Activated CD8-positive, alpha-beta memory T cell treated with anti-CD3 and anti-CD28 coated beads, Interleukin-2, amount 10 ng/mL, durations not matched to agents 7 days and 5 days (primary cell): Measurements from ENCODE around the gene SNN. TPM values are rescaled to one million over a fixed set of nuclear protein-coding genes. Genes with fewer than 3 reads are reported as not detected.

Source experiments
- ATAC-seq: fragments of 150-1000 bp; cut with Tn5 transposase; one replicate; pipeline ENCODE4 v1.10.0; 2021; ENCODE audit warnings: moderate library complexity
- CTCF ChIA-PET: fragments of 350-600 bp; sonication (Branson Sonifier 250); formaldehyde crosslinking; loops from one replicate; lab custom pipeline; 2021; ENCODE audit warnings: antibody characterized with exemption; lab: Charles Lee
- DNase-seq: peaks from one replicate; pipeline ENCODE4 v3.0.0-alpha.2; 2020
- H3K27ac Mint-ChIP-seq: one replicate; pipeline ENCODE4 v1.8.0; 2021; ENCODE audit warnings: mild to moderate bottlenecking, mixed read lengths
- H3K27me3 Mint-ChIP-seq: one replicate; pipeline ENCODE4 v1.8.0; 2021; ENCODE audit warnings: mixed read lengths
- H3K36me3 Mint-ChIP-seq: one replicate; pipeline ENCODE4 v1.8.0; 2021; ENCODE audit warnings: mild to moderate bottlenecking, mixed read lengths
- H3K4me1 Mint-ChIP-seq: one replicate; pipeline ENCODE4 v1.8.0; 2021; ENCODE audit warnings: mixed read lengths
- H3K4me3 Mint-ChIP-seq: one replicate; pipeline ENCODE4 v1.8.0; 2021; ENCODE audit warnings: mild to moderate bottlenecking, moderate library complexity, mixed read lengths
- H3K9me3 Mint-ChIP-seq: one replicate; pipeline ENCODE4 v1.8.0; 2022; ENCODE audit warnings: low read depth, mixed read lengths
- total RNA-seq, 2 experiments: library from RNA; stranded (reverse); gene quantifications; one replicate each; pipeline ENCODE4 v1.2.3, GENCODE V29; 2021

SNN gene
- total RNA-seq, 2 experiments from 2014 or later: 3.0 to 4.0 TPM

DNA sequence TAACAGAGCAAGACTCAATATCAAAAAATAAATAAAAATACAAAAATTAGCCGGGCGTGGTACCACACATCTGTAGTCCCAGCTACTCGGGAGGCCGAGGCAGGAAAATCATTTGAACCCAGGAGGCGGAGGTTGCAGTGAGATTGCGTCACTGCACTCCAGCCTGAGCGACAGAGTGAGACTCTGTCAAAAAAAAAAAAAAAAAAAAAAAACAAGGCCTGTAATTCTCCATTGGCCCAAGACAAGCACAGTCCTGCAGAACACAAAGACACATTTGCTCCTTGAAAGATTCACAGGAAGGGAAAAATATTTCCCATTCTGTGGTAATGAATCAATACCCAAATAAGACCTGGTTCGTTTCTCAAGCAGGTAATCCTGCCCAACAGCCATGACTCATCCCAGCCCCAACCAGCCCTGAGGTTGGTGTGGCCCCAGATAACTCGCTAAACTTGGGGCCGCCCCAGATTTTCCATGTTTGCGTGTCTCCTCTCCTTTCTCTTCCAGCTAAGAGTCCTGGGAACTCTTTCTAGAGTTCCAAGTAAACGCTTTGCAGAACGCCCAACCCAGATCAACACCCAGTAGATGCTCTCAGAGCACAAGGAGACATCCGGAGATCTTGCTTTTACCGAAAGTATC is 40.3 kb upstream of the SNN start:
- Mint-ChIP-seq H3K36me3 (no peaks in the 10 kb centered on the region), H3K4me3 (no peak overlapping the region), H3K9me3 (no peaks in the 10 kb centered on the region), H3K27me3 (no peaks in the 10 kb centered on the region), H3K27ac (no peak overlapping the region), H3K4me1 (peaks cover 30% of the 10 kb centered on the region)
- CTCF ChIA-PET: interaction anchor here (0.7 to 2.0 kb wide), 4 partner anchors 8 to 286 kb away, joined by 3 to 6 read pairs (median 4); no protein-coding TSS in a partner anchor
- DNase-seq: no peak
- no peak for ATAC-seq

DNA sequence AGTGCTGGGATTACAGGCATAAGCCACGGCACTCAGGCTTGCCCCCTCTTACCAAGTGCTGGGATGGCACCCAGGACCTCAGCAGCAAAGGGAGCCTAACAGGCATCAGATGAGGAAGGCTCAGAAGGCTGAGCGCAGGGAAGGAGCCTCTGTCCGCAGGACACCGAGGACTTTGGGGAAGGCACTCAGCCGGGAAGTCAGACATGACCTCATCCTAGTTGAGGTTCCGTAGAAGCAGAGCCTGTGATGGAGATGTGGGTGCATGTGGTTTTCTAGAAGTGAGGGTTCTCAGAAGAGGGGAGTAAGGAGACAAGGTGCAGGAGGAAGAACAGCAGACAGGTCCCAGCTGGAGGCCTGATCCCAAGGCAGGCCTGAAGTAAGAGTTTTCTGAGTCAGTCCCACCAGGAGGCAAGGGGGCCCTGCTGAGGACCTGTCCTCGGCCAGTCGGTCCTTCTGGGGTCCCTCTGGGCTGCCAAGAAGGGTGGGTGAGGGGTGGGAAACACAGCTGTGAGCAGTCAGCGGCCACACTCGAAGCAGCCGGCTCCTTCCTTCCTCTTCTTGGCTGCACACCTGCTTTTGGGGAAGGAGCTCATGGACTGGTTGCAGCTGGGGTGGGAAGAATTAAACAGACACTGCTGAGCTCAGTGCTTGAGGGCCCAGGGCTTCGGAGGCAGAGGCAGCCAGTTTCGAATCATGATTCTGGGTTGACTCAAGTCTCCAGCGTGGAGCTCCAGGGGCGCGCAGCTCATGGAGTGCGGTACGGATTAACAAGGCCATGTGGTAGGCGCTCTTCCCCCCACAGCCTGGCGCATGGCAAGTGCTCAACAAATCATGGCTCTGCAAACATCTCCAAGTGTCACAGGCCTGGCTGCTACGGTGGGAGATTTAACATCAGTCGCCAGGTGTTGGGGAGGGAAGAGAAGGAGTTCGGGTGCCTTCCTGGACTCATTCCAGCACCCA is 38.9 kb upstream of the SNN start:
- H3K36me3 Mint-ChIP-seq: no peaks in the 10 kb centered on the region
- no peak for DNase-seq
- no peak for ATAC-seq
- H3K27me3 Mint-ChIP-seq: no peaks in the 10 kb centered on the region
- H3K4me3 Mint-ChIP-seq: no peak overlapping the region
- H3K27ac Mint-ChIP-seq: no peak overlapping the region
- CTCF ChIA-PET: interaction anchor here (0.8 to 2.0 kb wide), 4 partner anchors 32 to 233 kb away, joined by 3 to 6 read pairs (median 4); no protein-coding TSS in a partner anchor
- peaks cover 33% of the 10 kb centered on the region for H3K4me1 Mint-ChIP-seq
- H3K9me3 Mint-ChIP-seq: no peaks in the 10 kb centered on the region

DNA sequence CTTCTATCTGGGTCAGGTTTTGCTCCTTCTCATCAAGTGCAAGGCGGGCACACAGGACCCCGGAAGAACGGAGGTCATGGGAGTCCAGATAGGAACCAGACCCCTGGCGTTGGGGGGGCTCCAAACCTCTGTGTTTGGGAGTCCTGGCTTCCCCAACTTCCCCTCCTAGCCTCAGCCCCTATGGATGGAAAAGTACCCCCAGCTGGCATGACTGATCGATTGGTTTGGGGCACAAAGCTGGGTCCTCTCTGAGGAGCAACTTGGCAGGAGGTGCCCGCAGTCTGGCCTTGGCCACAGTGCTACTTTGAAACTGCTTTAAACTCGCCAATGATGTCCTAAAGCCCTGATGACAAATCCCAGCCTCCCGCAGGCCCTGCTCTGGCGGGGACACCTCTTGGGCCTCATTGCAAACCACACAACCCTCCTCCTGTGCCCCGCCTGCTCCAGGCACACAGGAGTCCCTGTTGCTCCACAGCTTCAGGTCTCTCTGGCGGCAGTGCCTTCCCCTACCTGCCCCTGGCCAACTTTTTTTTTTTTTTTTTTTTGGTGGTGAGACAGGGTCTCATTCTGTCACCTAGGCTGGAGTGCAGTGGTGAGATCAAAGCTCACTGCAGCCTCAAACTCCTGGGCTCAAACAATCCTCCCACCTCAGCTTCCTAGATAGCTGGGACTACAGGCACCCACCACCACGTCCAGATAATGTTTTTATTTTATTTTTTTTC is 38.0 kb upstream of the SNN start:
- DNase-seq: no peak
- H3K36me3 Mint-ChIP-seq: no peaks in the 10 kb centered on the region
- H3K27me3 Mint-ChIP-seq: no peaks in the 10 kb centered on the region
- ATAC-seq: no peak
- H3K27ac Mint-ChIP-seq: no peak overlapping the region
- H3K9me3 Mint-ChIP-seq: no peaks in the 10 kb centered on the region
- H3K4me1 Mint-ChIP-seq: peaks cover 26% of the 10 kb centered on the region
- CTCF ChIA-PET: interaction anchor here (0.8 to 2.0 kb wide), 5 partner anchors 11 to 234 kb away, joined by 3 to 6 read pairs (median 5); no protein-coding TSS in a partner anchor
- no peak overlapping the region for H3K4me3 Mint-ChIP-seq

DNA sequence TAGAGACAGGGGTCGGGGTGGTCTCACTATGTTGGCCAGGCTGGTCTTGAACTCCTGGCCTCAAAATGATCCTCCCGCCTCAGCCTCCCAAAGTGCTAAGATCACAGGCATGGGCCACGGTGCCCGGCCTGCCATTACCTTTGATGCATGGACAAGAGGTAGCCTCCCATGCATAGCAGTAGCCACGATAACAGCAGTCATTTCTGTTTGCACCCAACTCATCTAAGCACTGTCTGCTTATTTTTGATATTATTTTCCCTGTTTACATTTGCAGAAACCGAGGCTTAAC is 37.5 kb upstream of the SNN start:
- Mint-ChIP-seq H3K27me3 (no peaks in the 10 kb centered on the region), H3K4me1 (peaks cover 21% of the 10 kb centered on the region), H3K36me3 (no peaks in the 10 kb centered on the region), H3K27ac (no peak overlapping the region), H3K9me3 (no peaks in the 10 kb centered on the region), H3K4me3 (no peak overlapping the region)
- DNase-seq: no peak
- no peak for ATAC-seq
- CTCF ChIA-PET: interaction anchor here (1.1 to 1.6 kb wide), 3 partner anchors 9 to 76 kb away, joined by 4 to 7 read pairs (median 6); no protein-coding TSS in a partner anchor

DNA sequence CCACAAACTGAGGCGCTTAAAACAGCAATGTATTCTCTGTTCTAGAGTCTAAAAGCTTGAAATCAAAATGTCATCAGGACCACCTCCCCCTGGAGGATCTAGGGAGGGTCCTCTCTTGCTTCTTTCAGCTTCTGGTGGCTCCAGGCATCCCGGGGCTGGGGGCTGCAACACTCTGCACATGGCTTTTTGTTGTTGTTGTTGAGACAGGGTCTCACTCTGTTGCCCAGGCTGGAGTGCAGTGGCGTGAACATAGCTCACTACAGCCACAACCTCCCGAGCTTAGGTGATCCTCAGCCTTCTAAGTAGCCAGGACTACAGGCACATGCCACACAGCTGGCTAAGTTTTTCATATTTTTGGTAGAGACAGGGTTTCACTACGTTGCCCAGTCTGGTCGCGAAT is 37.0 kb upstream of the SNN start:
- Mint-ChIP-seq H3K36me3 (no peaks in the 10 kb centered on the region), H3K27me3 (no peaks in the 10 kb centered on the region), H3K27ac (no peak overlapping the region), H3K9me3 (no peaks in the 10 kb centered on the region), H3K4me3 (no peak overlapping the region), H3K4me1 (peaks cover 20% of the 10 kb centered on the region)
- DNase-seq: no peak
- no peak for ATAC-seq
- CTCF ChIA-PET: interaction anchor here (1.1 to 1.6 kb wide), 3 partner anchors 9 to 76 kb away, joined by 4 to 7 read pairs (median 6); no protein-coding TSS in a partner anchor

DNA sequence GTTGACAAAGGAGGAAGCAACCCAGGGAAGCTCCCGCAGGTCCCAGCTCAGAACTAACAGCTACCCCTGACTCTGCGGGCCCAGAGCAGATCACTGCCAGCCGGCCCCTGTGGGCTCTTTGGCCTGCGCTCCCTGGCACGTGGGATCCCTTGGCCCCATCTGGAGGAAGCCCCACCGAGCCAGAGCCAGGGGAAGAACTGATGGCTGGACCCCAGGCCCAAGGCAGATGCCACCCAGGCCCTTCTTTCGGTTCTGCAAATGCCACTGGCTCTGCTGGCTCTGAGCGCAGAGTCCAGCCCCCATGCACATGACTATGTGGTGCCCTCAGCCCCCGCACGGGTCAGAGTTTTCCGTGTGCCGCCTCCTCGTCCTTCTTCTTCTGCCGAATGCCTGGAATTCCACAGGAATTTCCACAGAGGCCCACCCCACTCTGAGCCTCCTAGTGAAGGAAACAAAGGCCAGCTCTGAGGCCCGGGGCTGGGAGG is 35.8 kb upstream of the SNN start:
- ATAC-seq (no peak), DNase-seq (no peak)
- Mint-ChIP-seq H3K9me3 (no peaks in the 10 kb centered on the region), H3K27ac (no peak overlapping the region), H3K27me3 (no peaks in the 10 kb centered on the region), H3K4me1 (peaks cover 20% of the 10 kb centered on the region), H3K4me3 (no peak overlapping the region), H3K36me3 (no peaks in the 10 kb centered on the region)
- CTCF ChIA-PET: interaction anchor here (1.6 kb wide), 1 partner anchor 11 kb away, joined by 7 read pairs; no protein-coding TSS in a partner anchor

DNA sequence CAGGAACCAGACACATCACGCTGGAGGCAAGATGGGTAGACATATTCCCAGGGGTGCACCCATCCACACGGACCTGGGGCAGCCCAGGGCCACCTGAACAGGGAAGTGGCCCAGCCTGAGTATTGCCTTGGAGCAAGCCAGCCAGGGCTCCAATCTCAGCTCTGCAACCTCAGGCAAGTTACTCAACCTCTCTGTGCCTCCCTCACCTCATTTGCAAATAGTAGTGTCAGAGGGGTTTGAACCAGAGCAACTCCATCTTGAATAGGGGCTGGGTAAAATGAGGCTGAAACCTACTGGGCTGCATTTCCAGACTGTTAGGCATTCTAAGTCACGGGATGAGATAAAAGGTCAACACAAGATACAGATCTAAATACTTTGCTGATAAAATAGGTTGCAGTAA is 35.1 kb upstream of the SNN start:
- DNase-seq (no peak), ATAC-seq (no peak)
- CTCF ChIA-PET: no interaction called here

DNA sequence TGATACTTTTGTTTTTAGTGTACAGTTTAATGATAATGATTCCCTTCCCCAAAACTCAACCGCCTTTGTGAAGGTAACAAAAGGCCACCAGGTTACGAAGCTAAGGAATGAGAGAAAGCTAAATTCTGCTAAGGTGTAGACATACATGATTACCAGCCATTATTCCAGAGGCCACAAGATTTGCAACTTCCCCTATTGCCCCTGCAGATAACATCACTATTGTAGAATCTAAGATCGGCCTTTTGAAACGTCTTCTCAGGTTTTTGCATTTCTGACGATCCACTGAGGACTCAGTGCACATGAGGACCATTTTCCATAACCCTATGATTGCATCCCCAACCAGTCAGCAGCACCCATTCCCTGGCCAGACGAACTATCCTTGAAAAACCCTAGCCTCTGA is 33.9 kb upstream of the SNN start:
- DNase-seq (no peak), ATAC-seq (no peak)
- CTCF ChIA-PET: interaction anchor here (0.6 kb wide), 1 partner anchor 79 kb away, joined by 3 read pairs; no protein-coding TSS in a partner anchor
- Mint-ChIP-seq H3K9me3 (no peaks in the 10 kb centered on the region), H3K36me3 (no peaks in the 10 kb centered on the region), H3K4me3 (no peak overlapping the region), H3K27me3 (no peaks in the 10 kb centered on the region), H3K4me1 (peaks cover 12% of the 10 kb centered on the region), H3K27ac (no peak overlapping the region)

More for the DNA sequence above, 35.1 kb upstream of the SNN start:
- no peak overlapping the region for H3K4me3 Mint-ChIP-seq
- no peaks in the 10 kb centered on the region for H3K9me3 Mint-ChIP-seq
- H3K27ac Mint-ChIP-seq: no peak overlapping the region
- H3K36me3 Mint-ChIP-seq: no peaks in the 10 kb centered on the region
- no peaks in the 10 kb centered on the region for H3K27me3 Mint-ChIP-seq
- peaks cover 18% of the 10 kb centered on the region for H3K4me1 Mint-ChIP-seq

DNA sequence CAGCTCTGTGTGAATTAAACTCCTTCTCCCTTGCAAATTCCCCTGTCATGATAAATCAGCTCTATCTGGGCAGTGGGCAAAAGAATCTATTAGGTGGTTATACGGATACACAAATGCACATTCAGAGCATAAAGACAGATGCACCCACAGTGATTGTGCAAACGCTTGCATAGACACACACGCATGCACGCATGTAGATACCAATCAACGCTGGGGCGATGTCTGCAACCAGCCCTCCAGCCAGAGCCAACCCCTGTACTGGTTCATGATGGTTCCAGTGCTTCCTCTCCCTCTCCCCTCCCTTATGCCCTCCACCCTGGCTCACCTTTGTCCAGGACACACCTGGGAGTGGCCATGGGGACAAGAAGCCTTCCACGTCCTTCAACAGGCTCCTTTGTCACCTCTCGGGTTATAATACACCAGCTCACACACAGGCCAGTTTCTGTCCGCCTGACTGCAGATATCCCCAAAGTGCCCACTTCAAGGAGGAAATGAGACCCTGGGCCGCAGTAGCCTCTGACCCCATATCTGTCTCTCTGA is 33.1 kb upstream of the SNN start:
- CTCF ChIA-PET: interaction anchor here (0.5 to 0.7 kb wide), 2 partner anchors 8 to 228 kb away, joined by 3 read pairs; no protein-coding TSS in a partner anchor
- ATAC-seq: no peak

DNA sequence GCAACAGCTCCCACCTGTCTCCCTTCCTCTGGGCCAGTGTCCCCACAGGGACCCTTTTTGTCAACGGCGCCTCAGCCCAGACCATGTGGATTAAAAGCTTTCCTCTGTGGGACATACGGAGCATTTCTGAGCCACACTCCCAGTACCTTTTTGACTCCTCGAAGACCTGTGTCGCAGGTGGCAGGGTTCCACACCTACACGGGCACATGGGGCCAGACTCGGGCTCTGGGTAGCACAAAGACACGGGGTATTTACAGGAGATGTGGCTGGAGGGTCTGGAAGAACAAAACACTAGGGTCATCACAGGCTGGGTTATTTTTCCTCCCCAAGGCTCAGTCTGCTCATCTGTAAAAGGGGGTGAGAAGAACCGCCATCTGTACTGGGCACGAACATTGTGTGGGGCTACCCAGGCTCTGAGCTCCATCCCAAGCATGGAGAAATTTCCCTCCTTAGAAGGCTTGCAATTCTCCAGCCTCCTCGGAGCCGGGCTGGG is 32.5 kb upstream of the SNN start:
- no peak for DNase-seq
- no peaks in the 10 kb centered on the region for H3K9me3 Mint-ChIP-seq
- H3K27me3 Mint-ChIP-seq: no peaks in the 10 kb centered on the region
- no peak overlapping the region for H3K27ac Mint-ChIP-seq
- peaks cover 9% of the 10 kb centered on the region for H3K4me1 Mint-ChIP-seq
- H3K4me3 Mint-ChIP-seq: no peak overlapping the region
- no peaks in the 10 kb centered on the region for H3K36me3 Mint-ChIP-seq
- CTCF ChIA-PET: interaction anchor here (0.7 to 1.5 kb wide), 3 partner anchors 9 to 229 kb away, joined by 3 to 5 read pairs (median 5); no protein-coding TSS in a partner anchor
- ATAC-seq: no peak

More for the DNA sequence above, 33.1 kb upstream of the SNN start:
- H3K9me3 Mint-ChIP-seq: no peaks in the 10 kb centered on the region
- peaks cover 9% of the 10 kb centered on the region for H3K4me1 Mint-ChIP-seq
- H3K27ac Mint-ChIP-seq: no peak overlapping the region
- DNase-seq: no peak
- H3K4me3 Mint-ChIP-seq: no peak overlapping the region
- H3K36me3 Mint-ChIP-seq: no peaks in the 10 kb centered on the region
- no peaks in the 10 kb centered on the region for H3K27me3 Mint-ChIP-seq

DNA sequence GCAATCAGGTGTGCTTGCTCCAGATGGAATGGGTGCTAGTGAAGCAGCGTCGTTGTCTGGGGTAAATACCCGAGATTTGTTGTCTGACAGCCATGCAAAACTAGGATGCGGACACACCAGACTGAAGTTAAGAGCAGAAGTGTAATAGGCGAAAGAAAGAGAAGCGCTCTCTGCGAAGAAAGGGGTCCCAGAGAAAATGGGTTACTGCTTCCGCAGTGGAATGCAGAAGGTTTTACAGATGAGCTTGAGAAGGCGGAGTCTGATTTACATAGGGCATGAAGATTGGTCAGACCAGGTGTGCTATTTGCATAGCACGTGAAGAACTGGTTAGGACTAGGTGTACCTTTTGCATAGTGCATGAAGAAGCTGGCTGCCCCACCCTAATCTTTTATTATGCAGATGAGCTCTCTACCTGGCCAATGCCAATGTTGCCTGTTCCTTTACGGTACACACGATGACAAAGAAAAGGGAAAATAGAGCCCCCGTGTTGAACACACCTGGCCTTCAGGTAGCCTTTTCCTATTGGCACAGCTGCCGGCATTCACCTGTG is 32.0 kb upstream of the SNN start:
- Mint-ChIP-seq H3K4me3 (no peak overlapping the region), H3K36me3 (no peaks in the 10 kb centered on the region), H3K9me3 (no peaks in the 10 kb centered on the region), H3K27ac (no peak overlapping the region), H3K4me1 (peaks cover 10% of the 10 kb centered on the region), H3K27me3 (no peaks in the 10 kb centered on the region)
- DNase-seq (no peak), ATAC-seq (no peak)
- CTCF ChIA-PET: interaction anchor here (0.7 to 1.5 kb wide), 4 partner anchors 10 to 229 kb away, joined by 3 to 5 read pairs (median 4); no protein-coding TSS in a partner anchor

DNA sequence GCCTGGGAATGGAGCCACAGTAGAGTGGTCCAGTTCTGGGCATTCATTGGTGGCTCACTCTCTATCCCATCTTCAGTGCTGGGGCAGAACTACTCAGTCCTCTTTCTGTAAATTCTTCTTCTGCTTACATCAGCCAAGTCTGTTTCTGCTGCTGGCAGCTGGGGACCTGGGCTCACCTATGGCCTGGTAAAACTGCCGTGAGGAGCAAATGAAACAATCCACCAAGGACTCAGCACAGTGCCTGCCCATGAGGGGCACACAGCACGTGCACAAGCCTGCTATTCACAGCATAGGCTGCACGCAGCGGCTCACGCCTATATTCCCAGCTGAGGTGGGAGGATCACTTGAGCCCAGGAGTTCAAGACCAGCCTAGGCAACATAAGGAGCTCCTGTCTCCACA is 30.9 kb upstream of the SNN start:
- H3K27me3 Mint-ChIP-seq: no peaks in the 10 kb centered on the region
- no peak overlapping the region for H3K4me3 Mint-ChIP-seq
- no peak for DNase-seq
- CTCF ChIA-PET: interaction anchor here (0.9 to 1.5 kb wide), 2 partner anchors 52 to 229 kb away, joined by 4 to 5 read pairs; no protein-coding TSS in a partner anchor
- H3K9me3 Mint-ChIP-seq: no peaks in the 10 kb centered on the region
- no peaks in the 10 kb centered on the region for H3K36me3 Mint-ChIP-seq
- H3K27ac Mint-ChIP-seq: no peak overlapping the region
- no peak for ATAC-seq
- H3K4me1 Mint-ChIP-seq: peaks cover 11% of the 10 kb centered on the region
